Stimulated activated CD4-positive, alpha-beta T cell treated with anti-CD3 and anti-CD28 coated beads, TNF-alpha, amount 100 ng/mL, for 24 hours (primary cell): ENCODE measurements around the gene ZMYND19.
"Not testable (repeated sequence)": the region's sequence is repeated elsewhere in the genome, so short reads cannot be mapped to it uniquely, and the experiment has no call there.

ENCODE experiments used
- DNase-seq, 3 experiments: peaks; one replicate each; pipeline ENCODE4 v3.0.0-alpha.2; 2020; ENCODE audit warnings: low read depth in 3 of 3

ZMYND19 gene

GRCh38 chr9:137532891-137533468 lies 57.3 kb downstream of the ZMYND19 start:
- not testable (repeated sequence) for DNase-seq
